Measurements from ENCODE around the gene ZWILCH. TPM values are rescaled to one million over a fixed set of nuclear protein-coding genes. Genes with fewer than 3 reads are reported as not detected.

ZWILCH gene
- total and polyA plus RNA-seq, 2 donors (not counting 3 experiments of a cell fraction or from before 2014, with no cell fraction given): 9.3 to 28.8 TPM

GRCh38 chr15:66593219-66593780 is 88.2 kb downstream of the ZWILCH start:
- no peak overlapping the region for H3K4me3 ChIP-seq (replicated peaks in 1 of 3; ENCODE audit: insufficient read depth in 1 of 3, low read depth in 1 of 3, low read length in 3 of 3)
- H3K9me3 ChIP-seq (replicated peaks; ENCODE audit: control insufficient read depth, insufficient read depth, low read length): no peaks in the 10 kb centered on the region
- no peaks in the 10 kb centered on the region for H3K36me3 ChIP-seq (ENCODE audit: control insufficient read depth in 2 of 2, extremely low read depth in 1 of 2, insufficient read depth in 2 of 2, low read length in 2 of 2)
- no peak overlapping the region for H3K4me2 ChIP-seq (ENCODE audit: insufficient read depth, low read length)
- H3K27ac ChIP-seq (ENCODE audit: insufficient read depth, low read depth, low read length): no peak overlapping the region
- TF ChIP-seq EZH2 (IDR thresholded peaks at IDR 0.05; ENCODE audit: borderline replicate concordance, low read depth, low read length, severe bottlenecking): no peak
- H3K4me1 ChIP-seq (ENCODE audit: control insufficient read depth, extremely low read depth, insufficient read depth, low read length): no peaks in the 10 kb centered on the region
- ChIA-PET CTCF (interaction anchor here (0.8 to 1.7 kb wide), 6 partner anchors 10 to 258 kb away, joined by 3 to 6 read pairs (median 4); no protein-coding TSS in a partner anchor), POLR2A (no interaction called here)
- H3K9ac ChIP-seq (replicated peaks; ENCODE audit: extremely low read depth, insufficient read depth, low read length): no peak overlapping the region
- no peaks in the 10 kb centered on the region for H3K9me1 ChIP-seq (replicated peaks; ENCODE audit: control insufficient read depth, extremely low read depth, insufficient read depth, low read length)
- dilution Hi-C loops (cut with MboI; ENCODE audit: extremely low pct_ligation_motif_present, low sequenced_read_pairs) (no loop called here), intact Hi-C loops (cut with micrococcal nuclease) (no loop called here)
- H3K27me3 ChIP-seq (ENCODE audit: control insufficient read depth in 2 of 2, insufficient read depth in 2 of 2, low read length in 2 of 2): no peaks in the 10 kb centered on the region
- no TSS peak for BruUV-seq (replicated peaks)
- FAIRE-seq: no peak
- H2AFZ ChIP-seq (ENCODE audit: low read depth, low read length): no peak overlapping the region
- H4K20me1 ChIP-seq (replicated peaks; ENCODE audit: control insufficient read depth, extremely low read depth, insufficient read depth, low read length): no peaks in the 10 kb centered on the region
- H3K79me2 ChIP-seq (ENCODE audit: control insufficient read depth, insufficient read depth, low read length): no peaks in the 10 kb centered on the region
- DNase-seq (ENCODE audit: low read depth, low spot score): no peak

- Histone ChIP-seq H4K20me1 (replicated peaks; ENCODE audit: control insufficient read depth, extremely low read depth, insufficient read depth, low read length) (no peaks in the 10 kb centered on the region), H3K36me3 (ENCODE audit: control insufficient read depth in 2 of 2, extremely low read depth in 1 of 2, insufficient read depth in 2 of 2, low read length in 2 of 2) (no peaks in the 10 kb centered on the region), H3K4me2 (ENCODE audit: insufficient read depth, low read length) (no peak overlapping the region), H3K9ac (replicated peaks; ENCODE audit: extremely low read depth, insufficient read depth, low read length) (no peak overlapping the region), H3K79me2 (ENCODE audit: control insufficient read depth, insufficient read depth, low read length) (no peaks in the 10 kb centered on the region), H3K27me3 (ENCODE audit: control insufficient read depth in 2 of 2, insufficient read depth in 2 of 2, low read length in 2 of 2) (no peaks in the 10 kb centered on the region), H3K9me3 (replicated peaks; ENCODE audit: control insufficient read depth, insufficient read depth, low read length) (no peaks in the 10 kb centered on the region), H2AFZ (ENCODE audit: low read depth, low read length) (no peak overlapping the region), H3K4me3 (replicated peaks in 1 of 3; ENCODE audit: insufficient read depth in 1 of 3, low read depth in 1 of 3, low read length in 3 of 3) (no peak overlapping the region), H3K9me1 (replicated peaks; ENCODE audit: control insufficient read depth, extremely low read depth, insufficient read depth, low read length) (no peaks in the 10 kb centered on the region), H3K4me1 (ENCODE audit: control insufficient read depth, extremely low read depth, insufficient read depth, low read length) (no peaks in the 10 kb centered on the region), H3K27ac (ENCODE audit: insufficient read depth, low read depth, low read length) (no peak overlapping the region)
- DNase-seq (ENCODE audit: low read depth, low spot score) (no peak), FAIRE-seq (no peak)
- dilution Hi-C loops (cut with MboI; ENCODE audit: extremely low pct_ligation_motif_present, low sequenced_read_pairs) (no loop called here), intact Hi-C loops (cut with micrococcal nuclease) (no loop called here)
- CTCF ChIA-PET: interaction anchor here (1.0 to 1.7 kb wide), 6 partner anchors 9 to 257 kb away, joined by 3 to 6 read pairs (median 4); partner anchors contain the start of gene LCTL
- POLR2A ChIA-PET: no interaction called here
- TF ChIP-seq MYC (IDR thresholded peaks at IDR 0.05; ENCODE audit: low read depth, low read length): no peak
- TF ChIP-seq POLR2A (IDR thresholded peaks at IDR 0.05; ENCODE audit: low read depth, low read length): no peak
- TF ChIP-seq EZH2 (IDR thresholded peaks at IDR 0.05; ENCODE audit: borderline replicate concordance, low read depth, low read length, severe bottlenecking): no peak
- TF ChIP-seq CTCF (IDR thresholded peaks at IDR 0.05; ENCODE audit: extremely low read depth in 1 of 2, insufficient read depth in 1 of 2, low read depth in 1 of 2, low read length in 2 of 2): no peak
- TF ChIP-seq MAX (IDR thresholded peaks at IDR 0.05; ENCODE audit: insufficient read depth, insufficient read length): no peak
- TF ChIP-seq POLR2AphosphoS5 (IDR thresholded peaks at IDR 0.05; ENCODE audit: insufficient read depth, low read depth, low read length): no peak
- no peak for TF ChIP-seq GATA2 (IDR thresholded peaks at IDR 0.05; ENCODE audit: insufficient read depth, insufficient read length, low read depth, low read length)
- no peak for TF ChIP-seq JUN (IDR thresholded peaks at IDR 0.05; ENCODE audit: borderline replicate concordance, insufficient read depth, insufficient read length, low read depth)
- BruUV-seq (replicated peaks): no TSS peak
Observed at GRCh38 chr15:66594344-66594743, 89.2 kb downstream of the ZWILCH start.

All from endothelial cell of umbilical vein (primary cell).